ENCODE data around the gene TESK1.
"Not testable (repeated sequence)": the region's sequence is repeated elsewhere in the genome, so short reads cannot be mapped to it uniquely, and the experiment has no call there.

The TESK1 gene

DNA sequence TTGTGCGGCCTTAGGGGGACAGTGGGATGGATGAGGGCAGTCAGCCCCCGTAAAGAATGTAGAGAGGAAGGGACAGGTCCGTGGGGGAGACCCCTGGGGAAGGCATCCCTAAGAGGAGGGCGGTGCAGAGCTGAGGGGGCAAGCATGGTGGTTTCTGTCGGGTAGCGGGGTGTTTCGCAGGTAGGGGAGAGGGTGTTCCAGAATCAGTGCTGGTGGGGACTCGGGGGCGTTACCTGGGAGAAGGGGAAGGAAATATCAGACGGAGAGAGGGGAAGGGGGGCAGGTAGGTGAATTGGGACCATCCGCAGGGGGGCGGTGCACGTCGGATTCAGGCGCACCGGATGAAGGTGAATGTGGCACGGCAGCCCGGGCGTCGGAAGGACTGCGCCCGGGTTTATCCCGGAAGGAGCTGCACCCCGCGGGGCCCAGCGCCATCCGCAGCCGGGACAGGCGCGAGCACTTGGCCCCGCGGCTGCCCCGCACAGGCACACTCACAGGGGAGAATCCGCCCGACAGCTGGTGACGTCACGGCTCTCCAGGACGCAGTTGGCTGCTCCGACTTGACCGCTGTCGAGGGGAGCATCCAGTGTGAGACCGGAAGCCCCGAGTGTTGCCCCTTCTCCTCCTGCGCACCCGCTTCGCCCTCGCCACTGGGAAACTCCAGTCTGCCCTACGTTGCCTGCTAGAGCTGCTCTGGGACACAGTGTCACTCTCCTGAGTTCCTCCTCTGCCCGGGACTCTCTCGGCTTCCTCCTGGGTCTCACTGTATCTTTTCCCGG is 11.8 kb downstream of the TESK1 start:
- DNase-seq = peak; percentile 74

DNA sequence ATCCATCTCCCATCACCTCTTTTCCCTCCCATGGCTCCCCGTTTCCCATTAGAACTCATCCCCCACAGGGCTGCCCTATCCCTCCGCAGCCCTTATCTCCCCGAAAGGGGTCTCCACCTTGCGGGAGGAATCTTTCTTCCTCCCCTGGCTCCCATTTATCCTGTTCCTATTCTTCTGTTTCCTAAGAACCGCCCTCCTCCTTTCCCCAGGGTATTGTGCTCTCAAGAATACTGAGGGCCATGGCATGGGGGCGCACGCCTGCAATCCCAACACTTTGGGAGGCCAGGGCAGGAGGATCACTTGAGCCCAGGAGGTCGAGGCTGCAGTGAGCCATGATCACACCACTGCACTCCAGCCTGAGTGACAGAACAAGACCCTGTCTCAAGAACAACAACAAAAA is 12.5 kb downstream of the TESK1 start:
- DNase-seq = no peak

DNA sequence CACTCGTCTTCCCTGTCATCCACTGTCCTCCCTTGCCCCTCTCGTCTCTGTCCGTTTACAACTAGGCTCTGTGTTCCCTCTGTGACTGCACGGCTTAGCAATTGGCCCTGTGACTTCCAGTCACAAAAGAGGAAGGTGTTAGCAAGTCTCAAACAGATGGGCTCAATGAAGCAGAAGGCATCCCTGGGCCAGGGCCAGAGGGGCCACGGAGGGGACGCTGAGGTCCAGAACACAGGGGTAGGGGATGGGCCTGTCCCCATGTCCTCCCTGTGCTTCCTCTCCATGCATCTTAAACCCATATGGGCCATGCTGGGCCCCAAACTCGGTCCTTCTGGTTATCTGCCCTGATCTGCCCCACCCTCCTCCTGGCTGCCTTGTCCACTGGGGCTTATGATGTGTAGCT is 13.3 kb downstream of the TESK1 start, which contains the start of gene CD72:
CD72 (minus strand) TSS at position 89 of the 403 bp plus-strand sequence. CDS start 110 bp downstream, outside the sequence.
- DNase-seq = peak; percentile 59

DNA sequence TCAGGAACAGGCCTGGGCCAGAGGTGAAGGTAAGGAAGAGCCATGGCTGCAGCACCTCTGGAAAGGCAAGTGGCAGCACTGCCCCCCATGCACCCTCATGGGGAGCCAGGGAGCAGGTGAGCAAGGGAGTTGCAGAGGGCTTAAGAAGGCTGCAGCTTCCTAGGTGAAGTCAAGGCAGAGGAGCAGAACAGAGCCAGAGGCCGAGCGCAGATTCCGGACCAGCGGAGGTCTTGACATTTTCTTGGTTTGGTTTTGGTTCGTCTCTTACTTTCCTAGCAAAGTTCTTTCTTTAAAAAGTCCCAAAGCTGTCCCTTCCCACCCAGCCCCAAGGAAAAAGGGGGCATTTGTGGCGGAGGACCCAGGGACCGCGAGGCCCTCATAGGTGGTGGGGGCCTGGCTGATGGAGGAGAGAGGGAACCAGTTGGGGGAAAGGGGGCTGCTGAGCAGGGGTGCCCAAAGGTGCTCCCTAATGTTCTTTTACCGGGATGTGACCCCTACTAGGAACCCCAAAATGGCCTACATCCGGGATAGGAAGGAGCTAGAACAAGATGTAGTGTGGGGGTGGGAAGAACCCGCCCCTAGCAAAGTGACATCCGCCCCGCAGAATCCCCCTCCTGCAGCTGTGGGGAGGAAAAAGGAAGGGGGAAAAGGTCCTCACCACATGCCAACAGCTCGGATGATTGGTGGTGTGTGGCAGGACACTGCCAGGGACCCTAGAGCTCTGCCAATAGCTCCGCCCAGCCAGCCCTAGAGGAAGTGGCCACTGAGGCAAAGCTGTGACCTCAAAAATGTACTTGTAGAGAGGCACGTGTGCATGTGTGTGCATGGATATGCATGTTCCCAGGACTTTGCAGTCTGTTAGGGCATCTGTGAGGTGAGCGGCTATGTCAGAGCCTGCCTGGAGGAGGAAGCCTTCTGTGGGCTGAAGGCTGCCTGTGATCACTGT is 14.1 kb downstream of the TESK1 start:
- peak; percentile 79 for DNase-seq

DNA sequence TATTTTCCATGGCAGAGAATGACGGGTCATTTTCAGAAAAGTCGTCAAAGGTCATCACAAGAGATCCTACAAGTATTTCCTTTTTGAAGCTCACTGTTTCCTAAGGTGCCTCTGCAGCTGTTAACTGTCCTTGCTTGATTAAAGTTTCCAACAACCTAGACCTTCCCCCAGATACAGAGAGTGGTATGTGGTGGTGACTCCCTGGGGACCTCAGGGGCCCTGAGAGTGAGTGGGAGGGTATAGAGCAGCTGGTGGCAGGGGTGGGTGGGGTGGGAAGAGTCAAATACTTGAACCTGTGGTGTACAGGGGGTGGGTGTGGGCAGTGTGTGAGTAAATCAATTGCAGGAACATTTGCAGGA is 14.7 kb downstream of the TESK1 start:
- DNase-seq = no peak

DNA sequence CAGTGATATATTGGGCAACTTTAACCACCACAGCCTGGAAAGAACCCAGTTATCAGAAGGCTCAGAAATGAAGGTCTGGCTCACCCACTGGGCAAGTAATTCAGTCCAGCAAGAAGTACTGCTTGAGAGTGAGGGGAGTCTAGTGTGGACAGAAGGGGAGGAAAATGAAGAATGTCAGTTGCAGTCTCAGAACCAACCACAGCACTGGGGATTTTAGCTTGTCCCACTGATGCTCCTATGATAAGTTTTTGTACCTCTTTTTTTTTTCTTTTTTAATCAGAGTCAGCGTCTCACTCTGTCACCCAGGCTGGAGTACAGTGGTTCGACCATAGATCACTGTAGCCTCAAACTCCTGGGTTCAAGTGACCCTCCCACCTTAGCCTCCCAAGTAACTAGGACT is 22.5 kb downstream of the TESK1 start:
- no peak for DNase-seq

DNA sequence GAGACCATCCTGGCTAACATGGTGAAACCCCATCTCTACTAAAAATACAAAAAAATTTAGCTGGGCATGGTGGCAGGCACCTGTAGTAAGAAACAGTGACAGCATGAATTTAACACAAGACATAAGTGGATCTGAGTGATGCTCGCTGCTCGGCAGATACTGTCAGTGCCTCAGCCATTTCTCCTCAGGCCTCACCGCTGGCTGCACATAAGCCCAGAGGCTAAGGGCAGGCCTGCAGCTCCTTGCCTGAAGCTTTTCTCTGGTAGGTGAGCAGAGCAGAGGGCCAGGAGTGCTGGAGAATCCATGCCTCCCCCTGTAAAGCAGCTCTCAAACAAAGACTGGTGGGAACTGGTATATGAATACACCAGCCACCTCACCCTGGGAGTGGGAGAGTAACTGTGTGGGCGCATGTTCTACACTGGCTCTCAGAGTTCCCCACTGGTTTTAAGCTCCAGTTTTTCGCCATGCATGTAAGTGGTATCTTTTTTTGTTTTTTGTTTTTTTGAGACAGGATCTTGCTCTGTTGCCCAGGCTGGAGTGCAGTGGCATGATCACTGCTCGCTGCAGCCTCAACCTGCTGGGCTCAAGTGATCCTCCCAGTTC is 23.4 kb downstream of the TESK1 start:
- no peak for DNase-seq

DNA sequence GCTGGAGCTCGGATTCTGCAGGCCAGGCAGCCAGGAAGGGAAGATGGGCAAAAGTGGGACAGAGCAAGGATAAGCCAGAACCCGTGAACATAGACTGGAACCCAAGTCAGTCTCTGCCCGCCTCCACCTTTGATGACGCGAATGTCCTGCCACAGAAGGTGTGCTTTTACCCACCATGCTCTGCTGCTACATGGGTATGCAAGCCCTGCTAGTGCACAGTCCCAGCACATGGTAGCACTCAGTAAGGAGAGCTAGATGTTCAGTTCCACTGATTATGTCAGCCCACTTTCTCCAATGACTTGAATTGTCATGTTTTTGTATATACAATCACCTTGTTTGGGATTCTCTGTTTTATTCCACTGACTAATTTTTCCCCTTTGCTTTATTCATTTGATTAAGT is 24.5 kb downstream of the TESK1 start:
- no peak for DNase-seq

DNA sequence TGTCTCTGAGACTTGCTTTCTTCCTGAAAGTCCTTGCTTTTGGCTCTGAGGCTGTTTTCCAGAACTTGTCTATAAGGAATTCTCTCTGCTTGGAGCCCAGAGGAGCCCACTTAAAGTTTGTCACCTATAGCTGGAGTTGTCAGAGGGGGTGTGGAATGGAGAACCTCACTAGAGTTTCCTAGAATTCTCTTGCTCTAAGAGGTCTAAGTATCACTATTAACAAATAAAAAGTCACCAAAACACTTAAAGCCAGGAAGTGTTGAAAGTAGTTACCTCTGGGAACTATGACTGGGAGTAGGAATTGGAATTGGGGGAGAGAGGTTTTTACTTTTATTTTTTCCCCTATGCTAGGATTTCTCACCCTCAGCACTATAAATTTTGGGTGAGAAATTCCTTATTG is 30.7 kb downstream of the TESK1 start:
- DNase-seq = no peak

DNA sequence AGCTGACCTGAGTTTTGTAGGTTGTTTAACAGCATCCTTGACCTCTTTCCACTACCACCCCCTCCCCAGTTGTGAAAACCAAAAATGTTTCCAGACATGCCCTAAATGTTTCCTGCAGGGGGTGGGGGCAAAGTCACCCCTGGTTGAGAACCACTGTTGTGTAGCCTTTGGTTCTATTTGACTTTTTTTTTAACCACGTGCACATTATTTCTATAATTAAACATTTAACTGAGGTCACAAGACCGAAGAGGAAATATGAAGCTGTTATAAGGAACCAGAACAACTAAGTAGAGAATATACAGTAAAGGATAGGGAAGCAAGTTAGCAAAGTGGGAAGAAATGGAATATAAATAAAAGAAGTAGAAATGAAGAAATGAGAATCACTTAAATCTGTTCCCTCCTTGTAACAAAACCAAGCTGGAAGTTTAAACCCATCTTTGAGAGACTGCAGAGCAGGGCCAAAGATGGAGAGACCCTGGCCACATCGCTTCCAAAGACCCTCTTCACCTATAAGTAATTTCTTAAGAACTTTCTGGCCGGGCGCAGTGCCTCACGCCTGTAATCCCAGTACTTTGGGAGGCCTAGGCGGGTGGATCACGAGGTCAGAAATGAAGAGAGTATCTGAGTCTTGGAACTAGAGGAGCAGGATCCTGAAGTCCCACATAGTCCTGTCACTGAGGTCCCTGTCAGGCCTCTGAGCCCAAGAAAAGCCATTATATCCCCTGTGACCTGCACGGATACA is 31.2 kb downstream of the TESK1 start:
- DNase-seq = no peak

DNA sequence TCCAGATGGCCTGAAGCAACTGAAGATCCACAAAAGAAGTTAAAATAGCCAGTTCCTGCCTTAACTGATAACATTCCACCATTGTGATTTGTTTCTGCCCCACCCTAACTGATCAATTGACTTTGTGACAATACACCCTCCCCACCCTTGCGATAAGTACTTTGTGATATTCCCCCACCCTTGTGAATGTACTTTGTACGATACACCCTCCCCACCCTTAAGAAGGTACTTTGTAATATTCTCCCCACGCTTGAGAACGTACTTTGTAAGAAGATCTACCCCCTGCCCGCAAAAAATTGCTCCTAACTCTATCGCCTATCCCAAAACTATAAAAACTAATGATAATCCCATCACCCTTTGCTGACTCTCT is 31.8 kb downstream of the TESK1 start:
- not testable (repeated sequence) for DNase-seq

DNA sequence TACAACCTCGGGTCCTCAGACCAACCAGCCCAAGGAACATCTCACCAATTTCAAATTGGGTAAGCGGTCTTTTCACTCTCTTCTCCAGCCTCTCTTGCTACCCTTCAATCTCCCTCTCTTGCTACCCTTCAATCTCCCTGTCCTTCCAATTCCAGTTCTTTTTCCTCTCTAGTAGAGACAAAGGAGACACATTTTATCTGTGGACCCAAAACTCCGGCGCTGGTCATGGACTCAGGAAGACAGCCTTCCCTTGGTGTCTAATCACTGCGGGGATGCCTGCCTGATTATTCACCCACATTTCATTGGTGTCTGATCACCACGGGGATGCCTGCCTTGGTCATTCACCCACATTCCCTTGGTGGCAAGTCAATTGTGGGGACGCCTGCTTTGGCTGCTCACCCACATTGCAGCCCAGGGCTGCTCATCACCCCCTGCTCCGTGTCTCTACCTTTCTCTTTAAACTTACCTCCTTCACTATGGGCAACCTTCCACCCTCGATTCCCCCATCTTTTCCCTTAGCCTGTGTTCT is 32.4 kb downstream of the TESK1 start:
- not testable (repeated sequence) for DNase-seq

DNA sequence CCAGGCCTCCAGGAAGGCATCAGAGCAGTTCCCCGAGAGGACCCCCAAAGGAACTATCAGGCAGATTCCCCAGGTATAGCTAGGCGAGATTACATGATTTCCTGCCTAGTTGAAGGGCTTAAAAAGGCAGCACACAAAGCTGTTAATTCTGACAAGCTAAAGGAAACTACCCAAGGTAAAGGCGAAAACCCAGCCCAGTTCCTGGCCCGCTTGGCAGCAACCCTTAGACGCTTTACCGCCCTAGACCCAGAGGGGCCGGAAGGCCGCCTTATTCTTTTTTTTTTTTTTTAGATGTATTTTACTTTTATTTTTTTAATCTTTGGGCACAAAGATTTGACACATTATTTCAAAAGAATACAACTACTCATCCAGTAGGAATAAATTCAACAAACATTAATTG is 33.7 kb downstream of the TESK1 start:
- DNase-seq = not testable (repeated sequence)

DNA sequence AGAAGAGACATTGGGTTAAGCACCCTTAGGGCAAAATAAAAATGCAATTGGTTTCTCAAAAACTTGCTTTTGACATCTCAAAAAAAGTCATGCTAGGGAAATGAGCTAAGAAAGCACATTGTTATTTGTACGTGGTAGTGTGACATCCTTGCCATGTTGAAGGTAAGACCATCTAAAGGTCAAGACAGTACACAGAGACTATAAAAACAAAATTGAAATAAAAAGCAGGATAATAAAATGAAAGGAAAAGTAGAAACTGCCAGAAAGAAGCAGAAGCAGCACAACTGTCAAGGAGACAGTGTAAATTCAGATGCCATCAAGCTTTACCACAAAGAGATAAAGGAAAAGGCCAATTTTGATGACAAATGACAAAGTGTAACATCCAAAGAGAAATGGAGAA is 34.2 kb downstream of the TESK1 start:
- not testable (repeated sequence) for DNase-seq

DNA sequence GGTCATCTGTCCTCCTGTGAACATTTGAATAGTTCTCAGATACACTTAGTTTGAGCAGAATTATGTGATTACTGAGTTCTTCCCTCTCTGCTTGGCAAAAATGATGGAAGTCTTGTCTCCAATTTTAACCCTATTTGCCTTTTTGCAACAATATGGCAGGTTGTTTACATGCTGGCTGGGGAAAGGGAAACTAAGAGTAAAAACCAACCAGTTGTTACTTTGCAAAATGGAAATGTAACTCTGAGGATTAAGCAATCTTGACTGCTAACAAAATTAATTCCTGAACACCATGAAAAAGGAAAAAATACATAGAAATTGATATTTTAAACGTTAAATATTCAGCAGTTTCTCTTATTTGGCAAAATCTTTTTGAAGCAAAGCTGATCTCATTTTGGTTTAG is 34.6 kb downstream of the TESK1 start:
- DNase-seq = no peak

DNA sequence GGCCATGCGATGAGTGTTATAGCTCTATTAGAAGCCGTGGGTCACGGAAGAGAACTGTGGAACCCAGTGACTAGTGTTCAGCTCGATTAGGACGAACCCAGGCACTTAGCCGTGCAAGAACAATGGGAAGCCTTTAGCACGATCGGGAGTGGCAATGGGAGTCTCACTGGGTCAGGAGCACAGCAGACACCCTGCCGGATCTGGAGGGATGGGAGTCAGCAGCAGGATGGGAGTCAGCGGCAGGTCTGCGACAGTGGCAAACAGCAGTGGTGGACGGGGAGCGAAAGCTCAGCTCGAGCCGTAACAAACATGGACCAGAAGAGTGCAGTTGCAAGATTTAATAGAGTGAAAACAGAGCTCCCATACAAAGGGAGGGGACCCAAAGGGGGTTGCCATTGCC is 35.4 kb downstream of the TESK1 start:
- DNase-seq = not testable (repeated sequence)

DNA sequence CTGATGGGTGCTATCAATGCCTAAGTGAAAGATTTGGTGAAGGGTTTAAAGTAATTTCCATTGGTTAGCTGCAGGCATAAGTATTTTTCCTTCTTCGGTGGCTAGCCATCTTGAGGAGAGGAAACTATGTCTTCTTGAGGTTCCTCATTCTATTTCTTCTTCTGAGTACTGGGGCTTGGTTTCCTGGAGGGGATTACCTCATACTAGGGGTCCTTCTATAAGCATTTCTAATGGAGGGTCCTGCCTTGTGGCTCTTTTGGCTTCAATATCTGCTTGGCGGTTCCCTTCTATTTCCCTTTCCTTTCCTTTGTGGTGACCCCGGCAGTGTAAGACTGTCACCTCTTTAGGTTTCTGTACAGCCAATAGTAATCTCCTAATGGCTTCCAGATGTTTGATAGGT is 36.4 kb downstream of the TESK1 start:
- peak; percentile 55 for DNase-seq

DNA sequence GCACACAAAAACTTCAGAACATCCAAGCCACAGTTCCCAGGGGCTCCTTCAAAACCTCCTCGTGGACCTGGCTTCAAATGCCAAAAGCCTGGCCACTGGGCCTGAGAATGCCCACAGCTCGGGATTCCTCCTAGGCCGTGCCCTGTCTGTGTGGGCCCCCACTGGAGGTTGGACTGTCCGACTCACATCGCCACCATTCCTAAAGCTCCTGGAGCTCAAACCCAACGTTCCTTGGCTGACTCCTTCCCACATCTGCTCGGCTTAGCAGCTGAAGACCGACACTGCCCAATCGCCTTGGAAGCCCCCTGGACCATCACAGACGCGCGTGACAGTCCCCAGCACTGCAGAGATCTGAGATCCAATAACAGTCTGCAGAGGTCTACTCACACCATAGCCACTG is 38.0 kb downstream of the TESK1 start:
- no peak for DNase-seq

DNA sequence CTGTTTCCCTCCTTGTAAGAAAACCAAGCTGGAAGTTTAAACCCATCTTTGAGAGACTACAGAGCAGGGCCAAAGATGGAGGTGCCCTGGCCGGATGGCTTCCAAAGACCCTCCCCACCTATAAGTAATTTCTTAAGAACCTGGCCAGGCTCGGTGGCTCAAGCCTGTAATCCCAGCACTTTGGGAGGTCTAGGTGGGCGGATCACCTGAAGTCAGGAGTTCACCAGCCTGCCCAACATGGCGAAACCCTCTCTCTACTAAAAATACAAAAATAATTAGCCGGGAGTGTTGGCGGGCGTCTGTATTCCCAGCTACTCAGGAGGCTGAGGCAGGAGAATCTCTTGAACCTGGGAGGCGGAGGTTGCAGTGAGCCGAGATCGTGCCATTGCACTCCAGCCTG is 40.7 kb downstream of the TESK1 start:
- DNase-seq = not testable (repeated sequence)

DNA sequence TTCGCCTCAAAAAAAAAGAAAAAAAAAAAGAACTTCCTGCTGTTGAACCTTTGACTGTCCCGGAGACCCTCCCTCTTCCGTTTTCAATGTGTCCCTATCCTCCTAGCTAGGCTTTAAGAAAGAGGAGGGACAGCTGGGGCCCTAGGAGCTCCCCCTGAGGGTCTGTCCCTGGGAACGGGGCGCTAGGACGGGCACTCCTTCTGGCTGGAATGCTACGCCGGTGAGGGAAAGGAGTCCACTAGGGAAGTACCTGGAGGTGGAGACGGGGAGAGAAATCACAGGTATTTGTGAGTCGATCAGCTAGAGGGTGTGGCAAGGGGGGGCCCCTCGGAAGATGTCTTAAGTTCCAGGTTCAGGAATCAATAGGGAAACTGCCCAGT is 41.1 kb downstream of the TESK1 start:
- DNase-seq = peak; percentile 54

DNA sequence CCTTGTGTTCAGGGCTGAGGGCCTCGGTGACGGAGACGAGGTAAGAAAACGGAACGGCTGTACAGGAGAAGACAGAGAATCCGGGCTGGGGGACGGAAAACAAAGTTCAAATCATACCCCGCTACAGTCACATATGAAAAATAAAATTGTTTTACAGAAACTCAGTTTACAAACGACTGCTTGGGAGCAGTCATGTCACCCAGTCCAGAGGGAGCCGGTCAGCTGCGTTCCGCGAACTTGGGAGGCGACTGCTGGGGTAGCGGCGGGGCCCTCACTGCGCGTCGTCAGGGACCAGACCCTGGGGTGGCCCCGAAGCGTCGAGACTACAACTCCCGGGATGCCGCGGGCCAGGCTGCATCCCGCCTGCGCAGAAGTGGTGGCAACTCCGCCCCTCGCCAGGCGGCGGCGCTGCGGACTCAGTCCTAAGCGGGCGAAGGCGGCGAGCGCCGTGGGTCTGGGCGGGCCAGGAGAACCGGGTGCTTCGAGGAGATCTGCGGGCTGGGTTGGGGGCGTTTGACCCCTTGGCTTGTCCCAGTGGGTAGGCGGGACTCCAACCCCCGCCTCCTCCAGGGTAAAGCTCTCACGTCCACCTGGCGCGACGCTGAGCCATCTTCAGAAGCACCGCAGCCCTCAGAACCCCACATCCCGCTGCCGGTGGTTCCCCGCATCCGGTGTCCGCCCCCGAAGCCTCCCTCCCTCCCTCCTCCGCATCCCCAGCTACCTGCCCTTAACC is 41.6 kb downstream of the TESK1 start:
- DNase-seq = peak; percentile 96
